GM23338 (cell line): ENCODE results near the gene DDX39A. TPM values are rescaled to one million over a fixed set of nuclear protein-coding genes. Genes with fewer than 3 reads are reported as not detected.

Source experiments
- ATAC-seq: fragments of 200-7000 bp; cut with Tn5 transposase; 3 replicates; pipeline ENCODE4 v1.9.1; 2020
- DNase-seq: peaks from one replicate; pipeline ENCODE4 v3.0.0-alpha.2; 2015; ENCODE audit warnings: low spot score
- H2AFZ ChIP-seq: fragments of 200-600 bp; sonication (generic); 2 replicates; pipeline ENCODE4 v1.8.0; 2016; ENCODE audit warnings: antibody characterized with exemption, mild to moderate bottlenecking, moderate library complexity
- H3F3A ChIP-seq: fragments of 200-600 bp; sonication (generic); replicated peaks from 2 replicates; pipeline ENCODE4 v1.8.0; 2017; ENCODE audit warnings: antibody characterized with exemption, mixed run types, low read depth
- H3K27ac ChIP-seq: fragments of 200-600 bp; sonication (generic); 2 replicates; pipeline ENCODE4 v1.6.1; 2016; ENCODE audit warnings: low read depth
- H3K27me3 ChIP-seq: fragments of 200-600 bp; sonication (generic); 2 replicates; pipeline ENCODE4 v1.8.0; 2016; ENCODE audit warnings: mild to moderate bottlenecking, mixed run types, moderate library complexity; ENCODE audit not compliant: insufficient read depth
- H3K36me3 ChIP-seq: fragments of 200-600 bp; sonication (generic); 2 replicates; pipeline ENCODE4 v1.8.0; 2016; ENCODE audit warnings: mild to moderate bottlenecking; ENCODE audit not compliant: insufficient read depth
- H3K4me1 ChIP-seq: fragments of 200-600 bp; sonication (generic); 2 replicates; pipeline ENCODE4 v1.8.0; 2016; ENCODE audit warnings: mild to moderate bottlenecking, moderate library complexity; ENCODE audit not compliant: insufficient read depth
- H3K4me2 ChIP-seq: fragments of 200-600 bp; sonication (generic); 2 replicates; pipeline ENCODE4 v1.7.1; 2017; ENCODE audit warnings: mixed run types
- H3K4me3 ChIP-seq: fragments of 200-600 bp; sonication (generic); 2 replicates; pipeline ENCODE4 v1.6.1; 2016; ENCODE audit warnings: mixed run types
- H3K79me2 ChIP-seq: fragments of 200-600 bp; sonication (generic); replicated peaks from 2 replicates; pipeline ENCODE4 v1.8.0; 2017; ENCODE audit warnings: mild to moderate bottlenecking; ENCODE audit not compliant: insufficient read depth
- H3K9me2 ChIP-seq: fragments of 200-600 bp; sonication (generic); 2 replicates; pipeline ENCODE4 v1.8.0; 2017; ENCODE audit not compliant: insufficient read depth
- H4K20me1 ChIP-seq: fragments of 200-600 bp; sonication (generic); replicated peaks from 2 replicates; pipeline ENCODE4 v1.8.0; 2017; ENCODE audit warnings: mild to moderate bottlenecking; ENCODE audit not compliant: insufficient read depth
- H3K27ac Mint-ChIP-seq: 2 replicates; pipeline ENCODE4 v1.8.0; 2020; ENCODE audit warnings: inconsistent platforms, mild to moderate bottlenecking, moderate library complexity, mixed read lengths
- H3K27me3 Mint-ChIP-seq: 3 replicates; pipeline ENCODE4 v1.8.0; 2022; ENCODE audit warnings: low read depth, mild to moderate bottlenecking, moderate library complexity, mixed read lengths, inconsistent platforms; ENCODE audit not compliant: insufficient read depth, poor library complexity
- H3K36me3 Mint-ChIP-seq: 3 replicates; pipeline ENCODE4 v1.8.0; 2021; ENCODE audit warnings: low read depth, mild to moderate bottlenecking, inconsistent platforms, moderate library complexity, mixed read lengths
- H3K4me1 Mint-ChIP-seq: 3 replicates; pipeline ENCODE4 v1.8.0; 2020; ENCODE audit warnings: mild to moderate bottlenecking, inconsistent platforms, mixed read lengths
- H3K4me3 Mint-ChIP-seq: 3 replicates; pipeline ENCODE4 v1.8.0; 2021; ENCODE audit warnings: moderate library complexity, mild to moderate bottlenecking, inconsistent platforms, mixed read lengths
- H3K9me3 Mint-ChIP-seq: 3 replicates; pipeline ENCODE4 v1.8.0; 2020; ENCODE audit warnings: moderate library complexity, mild to moderate bottlenecking, inconsistent platforms, mixed read lengths
- CREB1 ChIP-seq: fragments of 250-450 bp; sonication (Bioruptor Pico); IDR thresholded peaks from 2 replicates; pipeline ENCODE4 v1.5.0; 2020; ENCODE audit warnings: low read depth, mild to moderate bottlenecking, moderate library complexity
- CTCF ChIP-seq, 2 experiments: fragments of 200-600 bp in 1 of 2; sonication (generic) in 1 of 2; conservative IDR thresholded peaks; 2 replicates each; pipeline versions ENCODE4 v1.5.1 to v1.6.1; 2016 to 2017; ENCODE audit warnings: antibody characterized with exemption in 2 of 2, low read depth in 2 of 2, mild to moderate bottlenecking in 2 of 2, moderate library complexity in 1 of 2
- ETS1 ChIP-seq: IDR thresholded peaks from 2 replicates; pipeline ENCODE4 v1.6.1; 2016; ENCODE audit warnings: antibody characterized with exemption
- JUNB ChIP-seq: IDR thresholded peaks from one replicate; pipeline ENCODE4 v1.6.1; 2016; ENCODE audit warnings: antibody characterized with exemption; ENCODE audit not compliant: unreplicated experiment
- NANOG ChIP-seq: IDR thresholded peaks from 2 replicates; pipeline ENCODE4 v1.6.1; 2016; ENCODE audit warnings: antibody characterized with exemption, borderline replicate concordance
- STAT1 ChIP-seq: IDR thresholded peaks from one replicate; pipeline ENCODE4 v1.6.1; 2016; ENCODE audit warnings: antibody characterized with exemption; ENCODE audit not compliant: unreplicated experiment
- ZNF114 ChIP-seq: fragments of 250-450 bp; sonication (Bioruptor Pico); IDR thresholded peaks from 2 replicates; pipeline ENCODE4 v1.5.0; 2020; ENCODE audit warnings: mild to moderate bottlenecking, moderate library complexity
- ZNF462 ChIP-seq: fragments of 250-450 bp; sonication (Bioruptor Pico); IDR thresholded peaks from 2 replicates; pipeline ENCODE4 v1.5.0; 2020; ENCODE audit warnings: mild to moderate bottlenecking, moderate library complexity
- polyA plus RNA-seq: library from polyadenylated mRNA; unstranded; fragments of >200 nt; fragmentation: Nextera tagmentation; extraction: Ambion mirVana; gene quantifications from 2 replicates; pipeline ENCODE4 v1.2.1, GENCODE V29; 2016
- total RNA-seq: library from RNA; depleted of rRNA; stranded (reverse); fragments of >200 nt; shearing (Covaris generic); gene quantifications from 2 replicates; pipeline ENCODE4 v1.2.3, GENCODE V29; 2014

The DDX39A gene
- total and polyA plus RNA-seq, 2 experiments from 2014 or later, result 195 to 196 TPM

- Mint-ChIP-seq H3K9me3 (no peaks in the 10 kb centered on the region), H3K27me3 (peaks cover 8% of the 10 kb centered on the region), H3K36me3 (peaks cover 54% of the 10 kb centered on the region), H3K27ac (no peak overlapping the region), H3K4me1 (peaks cover 11% of the 10 kb centered on the region), H3K4me3 (no peak overlapping the region)
- Histone ChIP-seq H3K36me3 (peaks cover 34% of the 10 kb centered on the region), H3K27ac (no peak overlapping the region), H3K27me3 (no peaks in the 10 kb centered on the region), H3K4me1 (peaks cover 5% of the 10 kb centered on the region; the same call in 1 of the 2 replicates), H2AFZ (no peak overlapping the region), H3K9me2 (no peaks in the 10 kb centered on the region), H3K4me2 (no peak overlapping the region), H3K79me2 (peaks cover 14% of the 10 kb centered on the region), H3K4me3 (no peak overlapping the region), H3F3A (peaks cover 19% of the 10 kb centered on the region; the same call in 1 of the 2 replicates), H4K20me1 (peaks cover 12% of the 10 kb centered on the region)
- DNase-seq (no peak), ATAC-seq (no peak)
- TF ChIP-seq CREB1 (CRISPR knock-in tag) (no peak), JUNB (no peak), ZNF462 (CRISPR knock-in tag) (no peak), CTCF (conservative IDR thresholded peaks at IDR 0.05; ENCODE audit: low read depth in 2 of 2) (no peak), STAT1 (no peak), ETS1 (no peak), NANOG (no peak), ZNF114 (CRISPR knock-in tag) (no peak)
These were observed 11.3 kb downstream of the DDX39A start for GRCh38 chr19:14407605-14408484.
